IMR-90 (cell line): ENCODE measurements around the gene DGKH. TPM values are rescaled to one million over a fixed set of nuclear protein-coding genes. Genes with fewer than 3 reads are reported as not detected.

Source experiments
- ATAC-seq: fragments of 200-7000 bp; cut with Tn5 transposase; 2 replicates; pipeline ENCODE4 v1.9.1; 2020; ENCODE audit warnings: low read depth, mild to moderate bottlenecking, moderate library complexity
- BruUV-seq: library from RNA; stranded (reverse); fragments of 400-500 nt; replicated peaks from 2 replicates; lab custom pipeline; 2021; lab: Mats Ljungman, UMichigan
- CTCF ChIA-PET: fragments of 300-600 bp; formaldehyde crosslinking; extraction: SDS; loops from one replicate; lab custom pipeline; 2021; ENCODE audit warnings: antibody characterized with exemption; lab: Yijun Ruan, JAX
- POLR2A ChIA-PET: fragments of 300-600 bp; sonication (Branson Sonifier 250); formaldehyde crosslinking; loops from one replicate; lab custom pipeline; 2022; ENCODE audit warnings: antibody characterized with exemption; ENCODE audit not compliant: unreplicated experiment; lab: Charles Lee
- DNase-seq: peaks from one replicate; pipeline ENCODE4 v3.0.0; 2013
- H2AFZ ChIP-seq: replicated peaks from 2 replicates; pipeline ENCODE3; 2013; ENCODE audit warnings: low read length, mild to moderate bottlenecking; ENCODE audit not compliant: poor library complexity
- H2AK5ac ChIP-seq: 2 replicates; pipeline ENCODE4 v1.6.1; 2013; ENCODE audit warnings: low read depth, low read length, inconsistent platforms
- H2AK9ac ChIP-seq: replicated peaks from 2 replicates; pipeline ENCODE3; 2013; ENCODE audit warnings: mild to moderate bottlenecking, low read depth, low read length, moderate library complexity; ENCODE audit not compliant: poor library complexity
- H2BK120ac ChIP-seq: 2 replicates; pipeline ENCODE4 v1.6.1; 2013; ENCODE audit warnings: low read depth, low read length, inconsistent platforms
- H2BK15ac ChIP-seq: 3 replicates; pipeline ENCODE4 v1.6.1; 2013; ENCODE audit warnings: low read depth, low read length, inconsistent platforms
- H2BK20ac ChIP-seq: 2 replicates; pipeline ENCODE4 v1.6.1; 2013; ENCODE audit warnings: low read depth, mild to moderate bottlenecking, inconsistent platforms, low read length, moderate library complexity
- H2BK5ac ChIP-seq: 2 replicates; pipeline ENCODE4 v1.6.1; 2013; ENCODE audit warnings: mild to moderate bottlenecking, low read depth, low read length, inconsistent platforms; ENCODE audit not compliant: poor library complexity, severe bottlenecking
- H3K14ac ChIP-seq: replicated peaks from 2 replicates; pipeline ENCODE4 v1.6.1; 2013; ENCODE audit warnings: low read depth, low read length, inconsistent platforms
- H3K18ac ChIP-seq: 2 replicates; pipeline ENCODE4 v1.6.1; 2013; ENCODE audit warnings: low read depth, low read length, control low read depth
- H3K23ac ChIP-seq: 2 replicates; pipeline ENCODE4 v1.6.1; 2013; ENCODE audit warnings: low read depth, low read length, inconsistent platforms
- H3K27ac ChIP-seq: 2 replicates; pipeline ENCODE4 v1.5.1; 2013; ENCODE audit warnings: mild to moderate bottlenecking, control low read depth, low read length; ENCODE audit not compliant: insufficient read depth
- H3K27me3 ChIP-seq: 2 replicates; pipeline ENCODE4 v1.6.1; 2013; ENCODE audit warnings: low read length; ENCODE audit not compliant: control insufficient read depth, insufficient read depth
- H3K36me3 ChIP-seq: 2 replicates; pipeline ENCODE4 v1.6.1; 2013; ENCODE audit warnings: low read length, mixed read lengths; ENCODE audit not compliant: control insufficient read depth, insufficient read depth
- H3K4ac ChIP-seq: 2 replicates; pipeline ENCODE4 v1.6.1; 2013; ENCODE audit warnings: low read depth, low read length, inconsistent platforms
- H3K4me1 ChIP-seq: 2 replicates; pipeline ENCODE4 v1.6.1; 2013; ENCODE audit warnings: low read length, mixed read lengths; ENCODE audit not compliant: control insufficient read depth, insufficient read depth
- H3K4me2 ChIP-seq: 2 replicates; pipeline ENCODE4 v1.6.1; 2013; ENCODE audit warnings: low read depth, mild to moderate bottlenecking, control low read depth, low read length, moderate library complexity
- H3K4me3 ChIP-seq: 2 replicates; pipeline ENCODE4 v1.5.1; 2013; ENCODE audit warnings: low read depth, mild to moderate bottlenecking, control low read depth, low read length, moderate library complexity; ENCODE audit not compliant: insufficient read depth
- H3K56ac ChIP-seq: 2 replicates; pipeline ENCODE4 v1.6.1; 2013; ENCODE audit warnings: low read length, inconsistent platforms; ENCODE audit not compliant: insufficient read depth; ENCODE audit errors: extremely low read depth
- H3K79me1 ChIP-seq, 2 experiments: 2 replicates each; pipeline ENCODE4 v1.6.1; 2013; ENCODE audit warnings: low read length in 2 of 2, inconsistent platforms in 1 of 2, low read depth in 1 of 2
- H3K9ac ChIP-seq: 2 replicates; pipeline ENCODE4 v1.6.1; 2013; ENCODE audit warnings: low read depth, low read length, control low read depth
- H3K9me1 ChIP-seq: 2 replicates; pipeline ENCODE4 v1.6.1; 2013; ENCODE audit warnings: low read length, inconsistent platforms; ENCODE audit not compliant: insufficient read depth
- H3K9me3 ChIP-seq: 2 replicates; pipeline ENCODE4 v1.6.1; 2013; ENCODE audit warnings: low read length; ENCODE audit not compliant: control insufficient read depth, insufficient read depth
- H4K20me1 ChIP-seq: 2 replicates; pipeline ENCODE4 v1.6.1; 2013; ENCODE audit warnings: low read length, inconsistent platforms; ENCODE audit not compliant: insufficient read depth
- H4K5ac ChIP-seq: 2 replicates; pipeline ENCODE4 v1.6.1; 2013; ENCODE audit warnings: mild to moderate bottlenecking, low read depth, low read length, control low read depth
- H4K8ac ChIP-seq, 2 experiments: 2 replicates each; pipeline ENCODE4 v1.6.1; 2013; ENCODE audit warnings: low read depth in 2 of 2, low read length in 2 of 2, control low read depth in 1 of 2, inconsistent platforms in 1 of 2
- H4K91ac ChIP-seq: 2 replicates; pipeline ENCODE4 v1.6.1; 2013; ENCODE audit warnings: low read depth, low read length, inconsistent platforms; ENCODE audit not compliant: insufficient read depth
- MAFK ChIP-seq: IDR thresholded peaks from 2 replicates; pipeline ENCODE4 v1.6.1; 2012; ENCODE audit warnings: low read depth, low read length, improper control_type of control experiment
- POLR2A ChIP-seq: IDR thresholded peaks from 2 replicates; pipeline ENCODE4 v1.6.1; 2012; ENCODE audit warnings: mild to moderate bottlenecking, low read depth, low read length
- WGBS, 2 experiments: methylation state at CpG; one replicate each; pipeline versions ENCODE4 v1.1.5 to v1.1.7; 2013; ENCODE audit warnings: missing lambda C conversion rate in 2 of 2; ENCODE audit not compliant: insufficient read length in 1 of 2; ENCODE audit errors: extremely low coverage in 2 of 2; 5-methylcytosine and 5-hydroxymethylcytosine counted together
- dilution Hi-C: fragments of 300-500 bp; cut with HindIII; formaldehyde crosslinking; loops from one replicate; pipeline ENCODE4 v1.14.3; 2018; ENCODE audit warnings: low sequenced_read_pairs; ENCODE audit not compliant: unreplicated experiment
- in situ Hi-C: fragments of 300-500 bp; cut with MboI; formaldehyde crosslinking; loops from 3 replicates; pipeline ENCODE4 v1.14.3; 2019; ENCODE audit warnings: low sequenced_read_pairs, inconsistent platforms, mixed read lengths
- intact Hi-C: fragments of 100-400 bp; cut with micrococcal nuclease; formaldehyde crosslinking; loops from 2 replicates; pipeline ENCODE4 v1.10.0; 2022
- microRNA-seq, 2 experiments: library from miRNA; stranded (forward) in 1 of 2; unstranded in 1 of 2; fragments of 10-50 nt in 1 of 2; fragments of <30 nt in 1 of 2; gene quantifications in 1 of 2; microRNA quantifications in 1 of 2; one replicate each; pipeline versions ENCODE3 to v1.1.0; 2013 to 2020; ENCODE audit not compliant: insufficient read depth in 1 of 2, insufficient read length in 1 of 2, unreplicated experiment in 1 of 2
- polyA plus RNA-seq, 3 experiments: library from polyadenylated mRNA; depleted of rRNA; stranded (reverse); fragments of >200 nt; gene quantifications; 2 replicates each; pipeline ENCODE4 v1.2.3, GENCODE V29; 2012; ENCODE audit warnings: low replicate concordance in 1 of 3
- small RNA-seq, 5 experiments: library from RNA; depleted of rRNA; stranded (forward); fragments of <200 nt; gene quantifications; one replicate each; pipeline ENCODE3, GENCODE V24; 2012
- total RNA-seq: library from RNA; depleted of rRNA; stranded (reverse); fragments of >200 nt; gene quantifications from 2 replicates; pipeline ENCODE4 v1.2.3, GENCODE V29; 2012; rRNA removed
- TF ChIP-seq, protein P1 (sequence below): fragments of 150-350 bp; IDR thresholded peaks from 2 replicates; pipeline ENCODE4 v1.6.1; 2017; ENCODE audit warnings: mild to moderate bottlenecking, antibody characterized with exemption, low read length, low read depth

The DGKH gene
- total and polyA plus RNA-seq, 2 of the 4 experiments (the other 2 are of a cell fraction), result 2.0 to 13.4 TPM

DNA sequence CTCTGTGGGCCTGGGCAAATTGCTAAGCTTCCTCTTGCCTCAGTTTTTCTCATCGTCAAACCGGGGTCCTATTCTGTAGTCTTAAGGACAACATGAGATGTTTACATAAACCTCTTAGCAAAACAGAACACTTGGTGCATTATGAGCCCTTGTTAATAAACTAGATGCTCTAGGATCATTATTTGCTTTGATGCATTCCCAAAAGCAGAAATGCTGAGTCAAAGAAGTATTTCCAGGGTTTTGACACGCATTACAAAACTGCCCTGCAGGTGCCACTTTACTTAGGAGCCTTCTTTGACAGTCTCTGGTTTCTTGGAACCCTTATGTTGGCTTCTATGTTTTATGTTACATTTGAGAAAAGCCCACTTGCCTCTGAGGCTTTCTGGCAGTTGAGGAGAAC, 235.6 kb downstream of the DGKH start:
- in situ Hi-C loops, result no loop called here
- Histone ChIP-seq H3K9me3 (no peaks in the 10 kb centered on the region), H3K56ac (no peak overlapping the region), H3K27me3 (no peaks in the 10 kb centered on the region), H2BK120ac (no peak overlapping the region), H4K91ac (no peak overlapping the region), H3K9ac (no peak overlapping the region), H3K79me1 (peaks cover 21 to 29% of the 10 kb centered on the region in 2 experiments), H2AK5ac (no peak overlapping the region), H4K5ac (no peak overlapping the region), H3K18ac (no peak overlapping the region), H3K9me1 (no peaks in the 10 kb centered on the region; the same call in 1 of the 2 replicates), H2BK15ac (no peak overlapping the region), H2AK9ac (no peak overlapping the region), H4K20me1 (peaks cover 10% of the 10 kb centered on the region; the same call in 1 of the 2 replicates), H3K36me3 (peaks cover 4% of the 10 kb centered on the region), H2BK20ac (no peak overlapping the region), H3K4me3 (no peak overlapping the region), H2BK5ac (no peak overlapping the region), H2AFZ (no peak overlapping the region), H4K8ac (no peak overlapping the region), H3K14ac (no peak overlapping the region), H3K4ac (no peak overlapping the region), H3K4me2 (no peak overlapping the region), H3K27ac (no peak overlapping the region), H3K23ac (no peak overlapping the region), H3K4me1 (peaks cover 3% of the 10 kb centered on the region; the same call in 1 of the 2 replicates)
- TF ChIP-seq POLR2A, result no peak
- TF ChIP-seq, protein P1, sequence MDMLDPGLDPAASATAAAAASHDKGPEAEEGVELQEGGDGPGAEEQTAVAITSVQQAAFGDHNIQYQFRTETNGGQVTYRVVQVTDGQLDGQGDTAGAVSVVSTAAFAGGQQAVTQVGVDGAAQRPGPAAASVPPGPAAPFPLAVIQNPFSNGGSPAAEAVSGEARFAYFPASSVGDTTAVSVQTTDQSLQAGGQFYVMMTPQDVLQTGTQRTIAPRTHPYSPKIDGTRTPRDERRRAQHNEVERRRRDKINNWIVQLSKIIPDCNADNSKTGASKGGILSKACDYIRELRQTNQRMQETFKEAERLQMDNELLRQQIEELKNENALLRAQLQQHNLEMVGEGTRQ, result no peak
- TF ChIP-seq MAFK, result no peak
- intact Hi-C loops, result no loop called here
- dilution Hi-C loops, result no loop called here
- POLR2A ChIA-PET, result no interaction called here
- no TSS peak for BruUV-seq
- DNase-seq, result no peak
- ATAC-seq, result no peak
- no CpG with 5 or more reads among the region's 3 CpGs for WGBS, 2 experiments
- CTCF ChIA-PET, result interaction anchor here (0.6 kb wide), 1 partner anchor 10 kb away, joined by 3 read pairs; no protein-coding TSS in a partner anchor

Small RNAs within 50 kb of the gene (microRNA-seq; reads per million reads assigned to microRNA genes)
- not detected for gene RPS28P8 (ENCODE audit: insufficient read depth, insufficient read length)

Small RNAs within 50 kb of the gene (small RNA-seq; reads per million reads assigned to genes)
- gene RPS28P8, result 0 reads per million in 5 experiments

Other genes starting within 250 kb of the DGKH start
- gene VWA8, start 87.5 kb upstream of the DGKH start, total RNA-seq, result 18.3 and 19.7 TPM in 2 replicates
- gene VWA8, start 87.5 kb upstream of the DGKH start, polyA plus RNA-seq (2012; rRNA removed), result 5.4 and 5.9 TPM in 2 replicates
- 19.7 and 24.4 TPM in 2 replicates for gene AKAP11, start 223.5 kb downstream of the DGKH start, total RNA-seq
- 6.4 and 8.0 TPM in 2 replicates for gene AKAP11, start 223.5 kb downstream of the DGKH start, polyA plus RNA-seq (2012; rRNA removed)